Transverse colon (tissue), 4 donors: ENCODE data around the gene AGAP1.

ENCODE experiments used
- EP300 ChIP-seq: sonication (generic); formaldehyde crosslinking; IDR thresholded peaks from one replicate; pipeline ENCODE4 v1.6.1; 2017; ENCODE audit warnings: antibody characterized with exemption, low read depth
- POLR2AphosphoS5 ChIP-seq, 3 donors: sonication (generic); formaldehyde crosslinking; IDR thresholded peaks; one replicate each; pipeline ENCODE4 v1.6.1; 2016; ENCODE audit warnings: antibody characterized with exemption in 3 of 3
- TF ChIP-seq, protein P1 (sequence below), 5 experiments: fragments of 200-600 bp in 3 of 5; fragments of 450-650 bp in 2 of 5; sonication (generic) in 3 of 5; IDR thresholded peaks; 1 replicate in 2 of 5; 2 replicates in 3 of 5; pipeline ENCODE4 v1.5.1; 2016 to 2017; ENCODE audit warnings: antibody characterized with exemption in 5 of 5, inconsistent platforms in 3 of 5, mild to moderate bottlenecking in 2 of 5, moderate library complexity in 1 of 5

DNA sequence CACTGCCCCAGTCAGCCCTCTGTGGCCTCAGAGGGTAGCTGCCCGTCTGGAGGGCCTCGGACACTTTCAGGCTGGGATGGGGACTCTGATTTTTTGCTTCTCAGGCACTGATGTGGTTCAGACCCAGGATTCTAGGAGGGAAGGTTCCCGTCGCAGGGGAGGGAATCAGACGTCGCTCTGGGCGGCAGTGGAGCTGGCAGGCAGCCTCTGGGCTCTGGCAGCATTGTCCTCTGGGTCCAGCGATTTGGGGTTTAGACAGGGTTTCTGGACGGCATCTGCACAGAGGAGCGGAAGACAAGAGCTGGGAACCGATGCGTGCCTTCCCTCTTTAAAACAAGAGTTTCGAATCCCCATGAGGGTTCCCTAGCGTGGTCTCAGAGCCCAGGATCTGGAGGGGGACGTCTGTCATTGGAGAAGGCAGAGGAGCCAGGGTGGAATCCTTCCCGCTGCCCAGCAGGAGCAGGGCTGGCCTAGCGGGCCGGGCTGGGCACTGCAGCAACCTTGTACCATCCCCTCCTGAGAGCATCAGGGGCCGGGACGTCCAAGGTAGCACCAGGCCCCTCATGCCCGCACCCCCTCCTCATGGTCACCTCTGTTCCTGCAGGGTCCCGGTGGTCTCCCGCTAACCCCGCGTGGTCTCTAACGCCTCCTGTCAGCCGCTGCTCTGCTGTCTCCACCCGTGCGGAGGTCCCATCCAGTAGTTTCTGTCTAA, 246.0 kb downstream of the AGAP1 start:
- TF ChIP-seq, protein P1, sequence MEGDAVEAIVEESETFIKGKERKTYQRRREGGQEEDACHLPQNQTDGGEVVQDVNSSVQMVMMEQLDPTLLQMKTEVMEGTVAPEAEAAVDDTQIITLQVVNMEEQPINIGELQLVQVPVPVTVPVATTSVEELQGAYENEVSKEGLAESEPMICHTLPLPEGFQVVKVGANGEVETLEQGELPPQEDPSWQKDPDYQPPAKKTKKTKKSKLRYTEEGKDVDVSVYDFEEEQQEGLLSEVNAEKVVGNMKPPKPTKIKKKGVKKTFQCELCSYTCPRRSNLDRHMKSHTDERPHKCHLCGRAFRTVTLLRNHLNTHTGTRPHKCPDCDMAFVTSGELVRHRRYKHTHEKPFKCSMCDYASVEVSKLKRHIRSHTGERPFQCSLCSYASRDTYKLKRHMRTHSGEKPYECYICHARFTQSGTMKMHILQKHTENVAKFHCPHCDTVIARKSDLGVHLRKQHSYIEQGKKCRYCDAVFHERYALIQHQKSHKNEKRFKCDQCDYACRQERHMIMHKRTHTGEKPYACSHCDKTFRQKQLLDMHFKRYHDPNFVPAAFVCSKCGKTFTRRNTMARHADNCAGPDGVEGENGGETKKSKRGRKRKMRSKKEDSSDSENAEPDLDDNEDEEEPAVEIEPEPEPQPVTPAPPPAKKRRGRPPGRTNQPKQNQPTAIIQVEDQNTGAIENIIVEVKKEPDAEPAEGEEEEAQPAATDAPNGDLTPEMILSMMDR (IDR thresholded peaks at IDR 0.05): no peak
- no peak for TF ChIP-seq POLR2AphosphoS5 (IDR thresholded peaks at IDR 0.05)
- TF ChIP-seq EP300: no peak
